Measurements from ENCODE around the gene NRG4.

Gene NRG4

DNA sequence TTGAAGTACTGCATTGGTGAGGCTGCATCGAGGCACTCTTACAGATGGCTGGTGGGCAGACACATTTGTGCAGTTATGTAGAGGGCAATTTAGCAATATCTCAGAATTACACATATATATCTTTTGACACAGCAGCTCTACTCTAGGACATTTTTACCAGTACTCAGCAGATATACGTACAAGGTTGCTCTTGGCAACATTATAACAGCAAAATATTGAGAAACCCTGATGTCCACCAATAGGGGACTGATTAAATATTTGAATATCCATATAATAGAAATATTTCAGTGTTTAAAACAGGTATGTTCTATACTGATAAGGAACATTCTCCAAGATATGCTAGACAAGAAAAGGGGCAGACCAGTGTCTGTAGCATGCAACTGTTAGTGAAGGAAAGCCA is 116.5 kb downstream of the NRG4 start (continued):
- TF ChIP-seq ZNF274 (IDR thresholded peaks at IDR 0.05; ENCODE audit: low read length) (no peak), ZNF274 (tag by site-specific recombination; IDR thresholded peaks at IDR 0.05; ENCODE audit: borderline replicate concordance) (no peak)

DNA sequence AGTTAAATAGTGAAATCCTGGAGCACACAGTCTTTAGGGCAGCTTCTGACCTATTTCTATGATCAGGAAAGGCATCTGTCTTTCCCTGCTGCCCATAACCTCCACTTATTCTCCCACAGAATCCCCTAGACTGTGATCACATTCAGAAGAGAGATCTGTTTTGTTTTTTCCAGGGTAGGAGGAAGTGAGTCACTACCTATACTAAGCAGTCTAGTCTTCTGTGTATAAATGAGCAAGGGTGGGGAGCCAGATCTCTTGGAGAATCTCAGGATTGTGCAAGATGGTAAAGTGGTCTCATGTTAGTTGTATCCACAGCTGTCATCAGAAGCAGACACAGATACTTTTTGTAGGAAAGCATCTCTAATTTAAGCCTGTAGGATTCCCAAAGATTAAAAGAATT is 120.3 kb downstream of the NRG4 start:
- Histone ChIP-seq H3K4me3 (ENCODE audit: low read depth, low read length) (no peak overlapping the region), H3K36me3 (ENCODE audit: control insufficient read depth in 2 of 2, insufficient read depth in 1 of 2, low read length in 2 of 2) (peaks cover 25 to 26% of the 10 kb centered on the region in 2 experiments), H3K4me1 (ENCODE audit: control insufficient read depth, insufficient read depth, low read length) (no peaks in the 10 kb centered on the region), H3K27ac (ENCODE audit: extremely low read depth, low read depth, low read length) (no peak overlapping the region), H3K9me3 (ENCODE audit: control insufficient read depth, insufficient read depth, low read depth, low read length) (no peaks in the 10 kb centered on the region)
- ChIA-PET POLR2A (no interaction called here), CTCF (interaction anchor here (0.7 to 0.8 kb wide), 2 partner anchors 90 to 603 kb away, joined by 3 read pairs; no protein-coding TSS in a partner anchor)
- TF ChIP-seq ZNF248 (tag by site-specific recombination; IDR thresholded peaks at IDR 0.05) = no peak
- TF ChIP-seq OSR2 (tag by site-specific recombination; IDR thresholded peaks at IDR 0.05) = no peak
- TF ChIP-seq TRIM28 (IDR thresholded peaks at IDR 0.05; ENCODE audit: borderline replicate concordance, low read length) = no peak
- no peak for TF ChIP-seq ZNF10 (tag by site-specific recombination; IDR thresholded peaks at IDR 0.05)
- no peak for TF ChIP-seq ZNF2 (tag by site-specific recombination; IDR thresholded peaks at IDR 0.05)
- TF ChIP-seq ZNF366 (tag by site-specific recombination; conservative IDR thresholded peaks at IDR 0.05) = no peak
- TF ChIP-seq TCF7L2 (IDR thresholded peaks at IDR 0.05; ENCODE audit: borderline replicate concordance, low read depth, low read length) = no peak
- TF ChIP-seq ZEB2 (tag by site-specific recombination; IDR thresholded peaks at IDR 0.05) = no peak
- no peak for TF ChIP-seq ZNF350 (tag by site-specific recombination; IDR thresholded peaks at IDR 0.05)
- TF ChIP-seq ZBTB49 (tag by site-specific recombination; IDR thresholded peaks at IDR 0.05; ENCODE audit: low read depth) = no peak
- no peak for TF ChIP-seq FEZF1 (tag by site-specific recombination; IDR thresholded peaks at IDR 0.05)
- no peak for TF ChIP-seq ZNF513 (tag by site-specific recombination; IDR thresholded peaks at IDR 0.05)
- TF ChIP-seq ZNF175 (tag by site-specific recombination; IDR thresholded peaks at IDR 0.05) = no peak
- no peak for TF ChIP-seq ZNF585B (tag by site-specific recombination; IDR thresholded peaks at IDR 0.05)
